Right renal pelvis (tissue), 4 donors: ENCODE measurements around the gene HENMT1. TPM values are rescaled to one million over a fixed set of nuclear protein-coding genes. Genes with fewer than 3 reads are reported as not detected.

Experiments
- DNase-seq, 4 donors: peaks; one replicate each; pipeline ENCODE4 v3.0.0-alpha.2; 2013; ENCODE audit warnings: low read depth in 4 of 4, low spot score in 3 of 4, missing footprints in 1 of 4
- polyA plus RNA-seq, 4 donors: library from polyadenylated mRNA; unstranded; fragments of 120-200 nt; gene quantifications; one replicate each; pipeline ENCODE4 v1.2.1, GENCODE V29; 2013; ENCODE audit not compliant: insufficient read length in 4 of 4

HENMT1 gene
- polyA plus RNA-seq, 4 donors = 9.4 to 15.5 (median 14.1) TPM

DNA sequence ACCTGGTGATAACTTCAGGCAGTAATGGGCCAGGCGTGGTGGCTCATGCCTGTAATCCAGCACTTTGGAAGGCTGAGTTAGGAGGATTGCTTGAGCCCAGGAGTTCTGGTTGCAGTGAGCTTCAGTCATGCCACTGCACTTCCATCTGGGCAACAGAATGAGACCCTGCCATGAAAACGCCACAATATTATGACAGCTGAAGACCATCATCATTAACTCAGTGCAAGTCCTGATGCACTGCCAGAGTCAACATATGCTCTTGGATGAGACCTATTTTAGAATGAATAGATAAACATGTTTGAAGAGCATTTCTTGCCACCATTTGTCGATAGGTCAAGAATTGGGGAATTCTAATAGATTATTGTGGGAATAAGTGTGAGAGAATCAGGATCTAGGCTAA, 26.4 kb downstream of the HENMT1 start:
- no peak for DNase-seq

GRCh38 chr1:108628665-108629064, 32.2 kb downstream of the HENMT1 start:
- no peak for DNase-seq

DNA sequence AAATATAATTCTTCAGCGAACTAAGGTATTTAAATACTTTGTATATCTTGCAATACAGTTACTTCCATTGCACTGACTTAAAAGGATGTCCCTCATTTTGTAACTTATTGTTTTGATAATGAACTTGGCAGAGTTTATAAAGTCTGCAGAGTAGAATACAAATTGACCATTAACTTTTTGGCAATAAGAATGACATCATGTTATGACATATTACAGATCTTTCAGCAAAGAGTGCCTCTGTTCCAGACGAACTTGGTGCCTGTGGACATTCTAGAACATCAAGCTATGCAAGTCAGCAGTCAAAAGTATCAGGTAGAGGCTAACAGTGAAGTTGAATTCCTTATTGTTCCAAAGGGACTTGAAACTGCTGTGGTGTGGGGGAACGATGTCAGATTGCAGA, 32.9 kb downstream of the HENMT1 start:
- no peak for DNase-seq

GRCh38 chr1:108627256-108627655, 33.6 kb downstream of the HENMT1 start:
- no peak for DNase-seq

DNA sequence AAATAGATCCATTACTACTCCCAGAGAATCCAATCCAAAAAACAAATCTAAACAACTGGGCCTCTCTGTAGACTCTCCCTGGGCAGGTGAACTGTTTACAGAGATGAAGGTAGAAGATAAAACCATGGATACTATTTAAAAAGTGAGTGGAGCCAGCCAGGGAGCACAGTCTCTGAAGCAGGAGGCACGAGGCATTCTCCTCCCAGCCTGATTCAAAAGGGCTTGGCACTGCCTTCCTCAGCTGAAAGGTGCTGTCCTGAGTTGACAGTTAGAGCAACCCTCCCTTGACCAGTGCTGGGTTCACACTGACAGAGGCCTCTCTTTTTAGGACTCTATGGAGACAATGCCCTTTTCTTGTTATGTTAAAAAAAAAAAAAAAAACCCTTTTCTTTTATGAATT, 36.8 kb downstream of the HENMT1 start:
- DNase-seq = no peak

DNA sequence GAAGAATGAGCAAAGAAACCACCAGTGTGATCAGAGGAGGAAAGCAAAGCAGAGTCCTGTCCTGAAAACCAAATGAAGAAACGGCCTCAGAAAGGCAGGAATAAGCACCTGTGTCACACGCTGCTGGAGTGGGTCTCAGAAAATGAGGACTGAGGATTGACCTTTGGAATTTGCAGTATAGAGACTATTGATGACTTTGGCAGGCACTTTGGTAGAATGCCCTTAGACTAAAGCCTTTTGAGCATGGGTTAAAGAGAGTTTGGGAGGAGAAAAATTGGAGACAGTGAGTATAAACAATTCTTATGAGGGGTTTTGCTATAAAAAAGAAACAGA, 43.2 kb downstream of the HENMT1 start:
- no peak for DNase-seq

GRCh38 chr1:108617008-108617723, 43.7 kb downstream of the HENMT1 start:
- DNase-seq = no peak

- DNase-seq = no peak
Observed at GRCh38 chr1:108615544-108615943, 45.3 kb downstream of the HENMT1 start.

- no peak for DNase-seq
Observed at GRCh38 chr1:108612496-108612895, 48.4 kb downstream of the HENMT1 start.

GRCh38 chr1:108611984-108612383, 48.9 kb downstream of the HENMT1 start:
- DNase-seq = no peak

- no peak for DNase-seq
Observed at GRCh38 chr1:108610073-108610472, 50.8 kb downstream of the HENMT1 start.

DNA sequence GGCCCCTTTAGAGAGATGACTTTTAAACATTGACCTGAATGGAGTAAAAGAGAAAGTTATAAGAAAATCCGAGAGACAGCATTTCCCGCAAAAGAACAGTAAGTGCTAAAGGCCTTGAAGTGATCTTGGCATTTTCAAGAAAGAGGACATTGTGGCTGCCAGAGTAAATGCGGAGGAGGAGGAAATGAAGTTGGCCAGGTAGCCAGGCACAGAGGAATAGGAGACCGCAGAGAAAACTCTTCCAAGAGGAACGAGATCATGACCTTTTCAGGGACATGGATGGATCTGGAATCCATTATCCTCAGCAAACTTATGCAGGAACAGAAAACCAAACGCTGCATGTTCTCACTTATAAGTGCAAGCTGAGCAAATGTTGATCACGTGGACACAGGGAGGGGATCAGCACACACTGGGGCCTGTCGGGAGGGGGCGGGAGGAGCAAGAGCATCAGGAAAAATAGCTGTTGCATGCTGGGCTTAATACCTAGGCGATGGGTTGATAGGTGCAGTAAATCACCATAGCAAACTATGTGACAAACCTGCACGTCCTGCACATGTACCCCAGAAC, 51.3 kb downstream of the HENMT1 start:
- DNase-seq = no peak

DNA sequence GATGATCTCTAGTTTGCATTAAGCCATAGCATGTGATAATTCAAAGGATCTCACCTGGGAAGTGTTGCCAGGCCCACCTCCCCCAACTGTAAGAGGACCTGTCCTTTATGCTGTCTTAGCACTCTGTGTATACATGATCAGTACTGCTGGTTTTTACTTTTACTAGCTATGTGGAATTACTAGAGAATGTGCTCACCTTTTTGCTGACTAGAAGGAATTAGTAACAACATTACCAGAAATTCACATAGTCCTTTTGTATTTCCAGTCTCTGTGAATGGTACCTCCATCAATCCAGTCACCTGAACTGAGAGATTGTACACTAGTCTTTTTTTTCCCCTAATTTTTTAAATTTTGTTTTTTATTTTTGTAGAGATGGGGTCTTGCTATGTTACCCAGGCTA, 54.4 kb downstream of the HENMT1 start:
- DNase-seq = no peak

DNA sequence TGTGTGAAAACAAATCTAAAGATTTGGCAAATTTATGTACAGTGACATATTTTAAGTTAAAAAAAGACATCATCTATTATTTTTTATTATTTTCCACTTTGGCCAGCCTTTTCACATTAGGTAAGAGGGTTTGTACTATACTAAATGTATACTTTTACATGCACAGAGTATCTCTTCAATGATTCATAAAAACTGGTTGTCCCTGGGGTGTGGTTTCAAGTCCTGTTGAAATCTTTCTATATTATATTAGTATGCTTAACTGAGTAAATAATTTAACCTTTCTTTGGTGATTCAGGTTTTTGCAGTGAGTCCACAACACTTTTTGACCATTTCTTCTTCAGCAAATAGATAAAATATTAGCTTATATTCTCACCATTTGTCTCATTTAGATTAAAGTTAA, 55.3 kb downstream of the HENMT1 start:
- no peak for DNase-seq

GRCh38 chr1:108601708-108602410, 59.0 kb downstream of the HENMT1 start:
- DNase-seq = no peak

DNA sequence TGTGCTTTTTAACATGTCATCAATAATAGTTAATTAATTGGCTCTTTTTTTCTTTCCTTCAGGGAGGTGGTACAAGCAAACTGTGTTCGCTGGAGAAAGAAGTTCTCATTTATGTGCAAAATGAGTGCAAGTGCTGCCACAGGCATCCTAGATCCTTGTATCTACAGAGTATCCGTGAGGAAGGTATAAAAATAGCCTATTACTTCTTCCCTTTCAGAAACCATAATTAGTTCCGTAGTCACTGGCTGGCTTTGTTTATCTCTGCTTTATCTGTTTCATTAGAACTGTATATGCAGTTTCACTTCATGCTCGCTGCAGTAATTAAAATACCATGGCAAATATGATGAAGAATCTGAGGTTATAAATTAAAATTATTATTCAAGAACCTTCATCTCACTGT, 60.4 kb downstream of the HENMT1 start:
- no peak for DNase-seq

DNA sequence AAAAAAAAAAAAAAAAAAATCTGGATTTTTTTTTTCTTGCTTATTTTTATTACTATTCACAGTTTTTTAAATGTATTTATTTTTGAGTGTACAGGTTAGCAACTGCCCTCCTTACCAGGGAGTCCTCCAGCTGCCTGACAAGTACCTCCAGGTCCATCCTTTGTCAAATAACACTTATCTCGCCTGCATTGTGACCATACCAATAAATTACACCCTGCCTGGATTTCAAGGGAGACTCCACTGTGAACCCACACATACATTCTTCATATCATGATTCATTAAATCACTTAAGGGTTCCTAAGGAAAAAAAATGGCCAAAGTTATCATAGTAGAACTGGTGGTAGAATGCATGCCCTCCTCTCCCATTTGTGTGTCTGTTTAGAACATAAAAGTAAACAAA, 62.6 kb downstream of the HENMT1 start:
- no peak for DNase-seq

Other genes starting within 250 kb of the HENMT1 start
- gene NBPF6, start 210.8 kb downstream of the HENMT1 start, polyA plus RNA-seq = not detected
- gene EEIG2, start 101.0 kb downstream of the HENMT1 start, polyA plus RNA-seq = 10 to 100 TPM; 17.0 to 22.4 (median 21.1) TPM
- gene PRPF38B, start 31.2 kb upstream of the HENMT1 start, polyA plus RNA-seq = 10 to 100 TPM; 65.1 to 87.5 (median 69.8) TPM
- gene FNDC7, start 51.8 kb upstream of the HENMT1 start, polyA plus RNA-seq = under 1 TPM in 1 of 4 donors, not detected in 3; 0.06 TPM
- 10 to 100 TPM; 61.1 to 85.1 (median 76.3) TPM for gene STXBP3, start 85.6 kb upstream of the HENMT1 start, polyA plus RNA-seq
- under 1 TPM in 1 of 4 donors, not detected in 3; 0.08 TPM for gene AKNAD1, start 196.0 kb upstream of the HENMT1 start, polyA plus RNA-seq
- gene GPSM2, start 215.9 kb upstream of the HENMT1 start, polyA plus RNA-seq = 10 to 100 TPM; 15.9 to 18.1 (median 17.2) TPM